Measurements from ENCODE around the gene ZNF426.
"Not testable (repeated sequence)": the region's sequence is repeated elsewhere in the genome, so short reads cannot be mapped to it uniquely, and the experiment has no call there.

The ZNF426 gene

DNA sequence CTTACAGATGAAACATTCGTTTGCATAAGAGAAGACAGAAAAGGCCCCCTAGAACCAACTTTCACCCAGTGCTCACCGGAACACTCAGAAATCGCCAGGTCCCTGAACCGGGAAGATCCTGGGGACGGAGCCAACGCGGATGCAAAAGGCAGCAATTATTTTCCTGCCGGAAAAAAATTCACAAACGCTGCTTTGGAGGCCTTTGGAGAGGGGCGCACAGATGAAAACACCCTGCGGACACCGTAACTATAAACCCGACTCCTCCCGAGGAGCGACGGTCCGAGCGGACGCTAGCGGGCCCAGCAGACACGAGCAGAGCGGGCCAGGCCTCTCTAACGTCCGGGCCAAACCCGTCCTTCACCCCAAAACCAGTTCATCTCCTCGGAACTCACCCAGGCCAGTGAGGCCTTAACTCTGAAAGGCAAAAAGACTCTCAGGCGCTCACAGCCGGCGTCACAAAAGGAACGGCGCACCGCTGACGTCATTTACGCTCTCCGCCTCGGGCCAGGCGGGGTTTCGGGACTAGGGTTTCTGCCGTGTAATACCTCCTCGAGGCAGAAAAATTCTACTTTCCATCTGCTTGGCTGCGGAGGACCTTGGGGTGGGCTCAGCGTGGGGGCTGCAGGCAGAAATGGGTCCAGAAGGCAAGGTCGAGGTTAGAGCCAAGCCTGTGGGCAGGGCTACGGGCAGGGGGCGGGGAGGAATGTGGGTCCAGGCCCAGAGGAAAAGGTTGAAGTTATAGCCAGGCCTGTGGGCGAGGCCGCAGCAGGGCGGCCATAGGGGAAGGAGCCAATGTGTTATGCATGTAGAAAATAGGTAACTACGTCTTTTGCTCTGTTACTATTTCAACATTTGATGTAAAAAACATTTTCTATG, at the start of gene ZNF426:
TSS of gene ZNF426 (minus strand) at position 463 of the 876 bp plus-strand sequence. CDS start 2,413 bp downstream, outside the sequence.
- DNase-seq (ENCODE audit: low read depth in 2 of 2), result peak; percentile 69 to 73

DNA sequence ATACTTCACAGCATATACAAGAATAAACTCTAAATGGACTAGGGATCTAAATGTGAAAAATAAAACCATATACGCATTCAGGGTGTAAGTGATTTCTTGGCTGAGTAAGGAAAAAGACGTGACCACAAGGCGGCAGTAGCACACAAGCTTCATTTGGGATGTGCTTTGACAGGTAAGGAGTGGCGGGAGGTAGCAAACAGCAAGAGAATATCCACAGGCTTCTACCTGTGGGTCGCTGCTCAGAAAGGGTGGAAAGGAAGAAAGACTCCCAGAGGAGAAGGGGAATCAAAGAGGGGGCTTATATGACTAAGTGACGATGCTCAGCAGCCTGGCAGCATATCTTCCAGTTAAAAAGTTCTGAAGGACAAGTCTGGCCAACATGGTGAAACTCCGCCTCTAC, 48.3 kb upstream of the ZNF426 start:
- DNase-seq (ENCODE audit: low read depth in 2 of 2), result peak; percentile 60 to 71

GRCh38 chr19:9584073-9584833, 45.8 kb upstream of the ZNF426 start, which contains the start of gene ZNF121:
TSS of gene ZNF121 (minus strand) at chr19:9584504. CDS start at chr19:9568097, 16,407 bp downstream.
- peak; percentile 63 to 68 for DNase-seq (ENCODE audit: low read depth in 2 of 2)

DNA sequence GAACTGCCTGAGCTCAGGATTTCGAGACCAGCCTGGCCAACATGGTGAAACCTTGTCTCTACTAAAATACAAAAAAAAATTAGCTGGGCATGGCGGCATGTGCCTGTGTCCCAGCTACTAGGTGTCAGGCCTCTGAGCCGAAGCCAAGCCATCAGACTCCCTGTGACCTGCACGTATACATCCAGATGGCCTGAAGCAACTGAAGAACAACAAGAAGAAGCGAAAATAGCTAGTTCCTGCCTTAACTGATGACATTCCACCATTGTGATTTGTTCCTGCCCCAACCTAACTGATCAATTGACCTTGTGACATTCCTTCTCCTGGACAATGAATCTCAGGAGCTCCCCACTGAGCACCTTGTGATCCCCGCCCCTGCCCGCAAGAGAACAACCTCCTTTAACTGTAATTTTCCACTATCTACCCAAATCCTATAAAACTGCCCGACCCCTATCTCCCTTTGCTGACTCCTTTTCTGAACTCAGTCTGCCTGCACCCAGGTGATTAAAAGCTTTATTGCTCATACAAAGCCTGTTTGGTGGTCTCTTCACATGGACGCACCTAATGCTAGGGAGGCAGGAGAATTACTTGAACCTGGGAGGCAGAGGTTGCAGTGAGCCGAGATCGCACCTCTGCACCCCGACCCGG, 43.8 kb upstream of the ZNF426 start:
- not testable (repeated sequence) for DNase-seq (ENCODE audit: low read depth in 2 of 2)

DNA sequence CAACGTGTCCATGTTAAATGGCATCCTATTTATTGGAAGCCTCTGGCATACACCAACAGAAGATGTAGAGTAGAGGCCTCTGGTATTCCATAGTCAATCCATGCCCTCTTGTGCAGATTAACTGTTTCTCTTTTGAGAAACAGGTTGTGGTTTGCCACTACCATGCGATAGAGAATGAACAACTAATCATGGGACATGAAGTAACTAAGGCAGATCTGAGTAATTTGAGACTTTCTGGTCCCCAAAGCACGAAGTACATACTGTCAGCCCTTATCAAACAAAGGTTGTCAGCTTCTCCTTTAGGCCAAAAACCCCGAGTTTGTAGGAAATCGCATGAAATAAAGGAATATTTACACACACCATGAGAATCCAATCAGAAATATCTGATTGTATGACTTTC, 42.3 kb upstream of the ZNF426 start:
- no peak for DNase-seq (ENCODE audit: low read depth in 2 of 2)

GRCh38 chr19:9570255-9570654, 31.8 kb upstream of the ZNF426 start:
- no peak for DNase-seq (ENCODE audit: low read depth in 2 of 2)

DNA sequence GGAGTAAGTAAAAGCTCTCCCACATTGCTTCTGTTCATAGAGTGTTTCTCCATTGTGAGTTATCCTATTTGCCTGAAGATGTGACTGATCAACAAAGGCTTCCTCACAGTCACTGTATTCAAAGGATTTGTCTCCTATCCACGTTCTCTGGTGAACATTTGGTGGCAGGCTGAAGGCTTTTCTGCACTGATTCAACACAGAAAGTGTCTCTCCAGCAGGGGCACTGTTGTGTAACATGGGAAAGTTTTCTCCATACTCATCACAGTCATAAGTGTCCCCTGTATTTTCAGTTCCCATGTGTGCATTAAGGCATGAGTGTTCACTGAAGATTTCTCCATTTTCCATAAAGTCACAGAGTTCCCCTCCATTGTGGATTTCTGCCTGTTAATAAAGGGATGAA, 28.3 kb upstream of the ZNF426 start:
- no peak for DNase-seq (ENCODE audit: low read depth in 2 of 2)

DNA sequence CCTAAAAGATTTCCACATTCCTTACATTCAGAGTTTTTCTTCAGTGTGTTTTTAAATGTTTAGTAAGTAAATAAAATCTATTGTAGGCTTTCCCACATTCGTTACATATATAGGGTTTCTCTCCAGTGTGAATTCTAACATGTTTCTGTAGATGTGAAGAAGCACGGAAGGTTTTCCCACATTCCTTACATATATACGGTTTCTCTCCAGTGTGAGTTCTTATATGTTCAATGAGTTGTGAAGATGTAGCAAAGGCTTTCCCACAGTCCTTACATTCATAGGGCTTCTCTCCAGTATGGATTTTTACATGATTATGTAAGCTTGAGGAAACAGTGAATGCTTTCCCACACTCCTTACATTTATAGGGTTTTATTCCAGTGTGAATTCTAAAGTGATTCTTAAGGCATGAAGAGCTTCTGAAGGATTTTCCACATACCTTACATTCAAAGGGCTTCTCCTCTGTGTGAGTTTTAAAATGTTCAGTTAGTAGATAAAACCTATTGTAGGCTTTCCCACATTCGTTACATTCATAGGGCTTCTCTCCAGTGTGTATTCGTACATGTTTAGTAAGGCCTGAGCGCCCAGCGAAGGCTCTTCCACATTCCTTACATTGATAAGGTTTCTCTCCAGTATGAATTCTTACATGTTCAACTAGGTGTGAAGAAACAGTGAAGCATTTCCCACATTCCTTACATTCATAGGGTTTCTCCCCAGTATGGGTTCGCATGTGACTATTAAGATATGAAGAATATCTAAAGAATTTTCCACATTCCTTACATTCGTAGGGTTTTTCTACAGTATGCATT, 27.7 kb upstream of the ZNF426 start:
- DNase-seq (ENCODE audit: low read depth in 2 of 2), result no peak

DNA sequence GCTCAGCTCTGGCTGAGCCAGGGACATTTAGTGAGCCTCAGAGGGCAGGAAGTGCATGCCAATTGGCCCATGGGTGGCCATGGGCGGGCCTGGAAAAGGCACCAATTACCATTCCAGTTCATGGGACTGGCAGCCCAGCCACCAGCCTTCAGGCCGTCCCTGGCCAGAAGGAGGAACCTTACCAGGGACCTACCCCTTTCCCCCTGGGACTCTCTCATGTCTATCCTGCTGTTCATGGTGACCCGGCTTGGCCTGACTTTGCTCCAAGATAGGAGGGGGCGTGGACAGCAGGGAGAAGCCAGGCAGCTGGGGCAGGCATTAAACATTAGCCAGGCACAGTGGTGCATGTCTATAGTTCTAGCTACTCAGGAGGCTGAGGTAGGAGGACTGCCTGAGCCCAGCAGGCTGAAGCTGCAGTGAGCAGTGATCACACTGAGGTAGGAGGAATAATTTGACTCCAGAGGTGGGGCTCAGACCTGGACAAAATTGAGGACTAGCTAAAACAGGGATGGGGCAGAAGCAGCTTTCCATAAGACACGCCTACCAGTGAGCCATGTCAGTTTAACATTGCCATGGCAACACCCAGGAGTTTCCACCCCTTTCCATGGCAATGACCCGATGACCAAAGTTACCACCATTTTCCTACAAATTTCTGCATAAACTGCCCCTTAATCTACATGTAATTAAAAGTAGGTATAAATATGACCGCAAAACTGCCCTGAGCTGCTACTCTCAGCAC, 14.3 kb upstream of the ZNF426 start:
- DNase-seq (ENCODE audit: low read depth in 2 of 2), result no peak

GRCh38 chr19:9547870-9548269, 9.4 kb upstream of the ZNF426 start:
- no peak for DNase-seq (ENCODE audit: low read depth in 2 of 2)

GRCh38 chr19:9541281-9541680, 2.8 kb upstream of the ZNF426 start:
- DNase-seq (ENCODE audit: low read depth in 2 of 2), result not testable (repeated sequence)

- not testable (repeated sequence) for DNase-seq (ENCODE audit: low read depth in 2 of 2)
Observed at GRCh38 chr19:9539921-9540320, 1.5 kb upstream of the ZNF426 start.

- not testable (repeated sequence) for DNase-seq (ENCODE audit: low read depth in 2 of 2)
Observed at GRCh38 chr19:9539201-9539600, 756 bp upstream of the ZNF426 start.

- no peak for DNase-seq (ENCODE audit: low read depth in 2 of 2)
Observed at GRCh38 chr19:9535934-9536333, 2.5 kb downstream of the ZNF426 start.

DNA sequence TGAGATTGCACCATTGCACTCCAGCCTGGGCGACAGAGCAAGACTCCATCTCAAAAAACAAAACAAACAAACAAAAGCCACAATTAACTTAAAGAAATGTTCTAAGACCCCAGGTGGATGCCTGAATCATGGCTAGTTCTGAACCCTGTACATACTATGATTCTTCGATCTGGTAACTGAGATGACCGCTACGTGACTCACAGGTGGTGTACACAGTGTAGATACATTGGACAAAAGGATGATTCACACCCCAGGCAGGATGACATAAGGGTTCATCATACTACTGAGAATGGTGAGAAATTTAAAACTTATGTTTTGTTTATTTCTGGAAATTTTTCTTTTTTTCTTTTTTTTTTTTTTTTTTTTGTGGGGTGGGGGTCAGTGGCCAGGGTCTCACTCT, 6.5 kb downstream of the ZNF426 start:
- no peak for DNase-seq (ENCODE audit: low read depth in 2 of 2)

DNA sequence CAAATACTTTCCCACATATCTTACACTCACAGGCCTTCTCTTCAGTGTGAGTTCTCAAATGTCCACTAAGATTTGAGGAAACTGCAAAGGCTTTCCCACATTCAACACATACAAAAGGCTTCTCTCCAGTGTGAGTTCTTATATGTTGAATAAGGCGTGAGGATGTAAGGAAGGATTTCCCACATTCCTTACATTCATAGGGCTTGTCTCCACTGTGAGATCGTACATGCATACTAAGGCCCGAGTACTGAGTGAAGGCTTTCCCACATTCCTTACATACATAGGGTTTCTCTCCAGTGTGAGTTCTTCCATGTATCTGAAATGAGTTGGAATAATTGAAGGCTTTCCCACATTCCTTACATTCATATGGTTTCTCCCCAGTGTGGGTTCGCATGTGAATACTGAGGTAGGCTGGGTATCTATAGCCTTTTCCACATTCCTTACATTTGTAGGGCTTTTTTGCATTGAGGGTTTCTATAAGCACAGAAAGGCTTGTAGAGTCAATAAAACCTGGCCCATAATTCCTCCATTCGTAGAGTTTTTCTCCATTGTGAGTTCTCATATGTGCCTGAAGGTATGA, 9.6 kb downstream of the ZNF426 start:
- DNase-seq (ENCODE audit: low read depth in 2 of 2), result no peak

GRCh38 chr19:9523885-9524474, 14.5 kb downstream of the ZNF426 start:
- no peak for DNase-seq (ENCODE audit: low read depth in 2 of 2)

DNA sequence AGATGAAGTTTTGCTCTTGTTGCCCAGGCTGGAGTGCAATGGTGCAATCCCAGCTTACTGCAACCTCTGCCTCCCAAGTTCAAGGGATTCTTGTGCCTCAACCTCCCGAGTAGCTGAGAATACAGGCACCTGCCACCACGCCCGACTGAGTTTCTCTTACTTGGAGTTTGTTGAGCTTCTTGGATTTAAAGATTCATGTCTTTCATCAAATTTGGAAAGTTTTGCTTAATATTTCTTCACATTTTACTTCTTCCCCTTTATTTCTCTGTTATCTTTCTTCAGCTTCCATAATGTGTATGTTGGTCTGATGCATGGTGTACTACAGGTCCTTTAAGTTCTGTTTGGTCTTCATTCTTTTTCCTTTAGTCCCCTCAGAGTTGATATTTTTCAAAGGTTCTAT, 31.2 kb downstream of the ZNF426 start:
- DNase-seq (ENCODE audit: low read depth in 2 of 2), result no peak

DNA sequence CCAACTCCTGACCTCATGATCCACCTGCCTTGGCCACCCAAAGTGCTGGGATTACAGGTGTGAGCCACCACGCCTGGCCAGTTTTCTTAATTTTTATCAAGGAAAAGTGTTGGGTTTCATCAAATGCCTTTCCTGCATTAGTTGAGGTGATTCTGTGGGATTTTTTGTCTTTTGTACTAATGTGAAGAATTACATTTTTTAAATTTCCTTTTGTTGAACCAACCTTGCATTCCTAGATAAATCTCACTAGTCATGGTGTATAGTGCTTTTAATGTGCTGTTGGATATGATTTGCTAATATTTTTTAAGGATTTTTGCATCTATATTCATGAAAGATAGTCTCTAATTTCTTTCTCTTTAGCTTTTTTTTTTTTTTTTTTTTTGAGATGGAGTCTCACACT, 37.6 kb downstream of the ZNF426 start:
- no peak for DNase-seq (ENCODE audit: low read depth in 2 of 2)

All from stimulated activated CD8-positive, alpha-beta memory T cell treated with anti-CD3 and anti-CD28 coated beads, Interleukin-7, amount 100 ng/mL, for 1 hour (primary cell).